ENCODE measurements around the gene TTLL1. TPM values are rescaled to one million over a fixed set of nuclear protein-coding genes. Genes with fewer than 3 reads are reported as not detected.

TTLL1 gene
- polyA plus RNA-seq, 3 donors, result 4.7 to 6.0 (median 5.6) TPM

DNA sequence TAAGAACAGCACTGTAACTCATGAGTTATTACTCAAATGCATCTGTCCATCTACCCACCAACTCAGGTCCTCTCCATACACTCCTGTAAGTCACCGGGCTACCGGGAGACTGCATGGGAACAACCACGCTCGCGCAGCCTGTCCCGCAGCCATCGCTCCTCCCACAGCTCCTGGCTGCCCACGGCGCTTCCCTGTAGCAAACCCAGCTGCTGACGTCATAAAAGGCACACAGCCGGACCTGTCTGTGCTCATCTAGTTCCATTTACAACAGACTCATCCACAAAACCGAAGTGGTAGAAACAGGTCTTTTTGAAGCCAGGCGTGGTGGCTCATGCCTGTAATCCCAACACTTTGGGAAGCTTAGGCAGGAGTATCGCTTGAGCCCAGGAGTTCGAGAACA lies 50.9 kb downstream of the TTLL1 start:
- Histone ChIP-seq H3K9me3 (replicated peaks in 1 of 2; ENCODE audit: control insufficient read depth in 1 of 2, insufficient read depth in 1 of 2, low read length in 2 of 2) (peaks cover 0 to 4% of the 10 kb centered on the region in 2 donors), H3K36me3 (replicated peaks in 1 of 2; ENCODE audit: control insufficient read depth in 1 of 2, insufficient read depth in 2 of 2, low read length in 2 of 2) (no peaks in the 10 kb centered on the region), H3K4me2 (replicated peaks; ENCODE audit: extremely low read depth, low read length, poor library complexity, severe bottlenecking) (no peak overlapping the region), H3K27ac (ENCODE audit: low read depth in 1 of 2, low read length in 2 of 2) (no peak overlapping the region), H3K9ac (ENCODE audit: insufficient read depth, low read length, poor library complexity, severe bottlenecking) (no peak overlapping the region), H3K27me3 (ENCODE audit: control insufficient read depth in 2 of 2, insufficient read depth in 2 of 2, low read length in 2 of 2) (no peaks in the 10 kb centered on the region), H3K4me3 (replicated peaks in 1 of 3; ENCODE audit: low read depth in 2 of 3, low read length in 3 of 3) (no peak overlapping the region), H3K4me1 (ENCODE audit: control insufficient read depth in 1 of 2, insufficient read depth in 2 of 2, low read length in 2 of 2) (no peaks in the 10 kb centered on the region), H3K79me2 (ENCODE audit: insufficient read depth, low read length) (no peaks in the 10 kb centered on the region), H2AFZ (ENCODE audit: insufficient read depth, low read depth, low read length, poor library complexity, severe bottlenecking) (no peak overlapping the region), H4K20me1 (ENCODE audit: insufficient read depth, low read length) (no peaks in the 10 kb centered on the region)
- peaks cover 8% of the 10 kb centered on the region for H3K4me1 Mint-ChIP-seq
- H3K36me3 Mint-ChIP-seq, result peaks cover 0 to 5% of the 10 kb centered on the region in 2 donors
- 92% methylated on average over 14 of the region's 15 CpGs for WGBS (ENCODE audit: insufficient coverage)
- H3K9me3 Mint-ChIP-seq, result peaks cover 0 to 2% (median 0%) of the 10 kb centered on the region in 7 donors
- peaks cover 0 to 8% (median 0%) of the 10 kb centered on the region in 3 donors for H3K27me3 Mint-ChIP-seq (ENCODE audit: low read depth in 3 of 3)
- TF ChIP-seq, protein P1, sequence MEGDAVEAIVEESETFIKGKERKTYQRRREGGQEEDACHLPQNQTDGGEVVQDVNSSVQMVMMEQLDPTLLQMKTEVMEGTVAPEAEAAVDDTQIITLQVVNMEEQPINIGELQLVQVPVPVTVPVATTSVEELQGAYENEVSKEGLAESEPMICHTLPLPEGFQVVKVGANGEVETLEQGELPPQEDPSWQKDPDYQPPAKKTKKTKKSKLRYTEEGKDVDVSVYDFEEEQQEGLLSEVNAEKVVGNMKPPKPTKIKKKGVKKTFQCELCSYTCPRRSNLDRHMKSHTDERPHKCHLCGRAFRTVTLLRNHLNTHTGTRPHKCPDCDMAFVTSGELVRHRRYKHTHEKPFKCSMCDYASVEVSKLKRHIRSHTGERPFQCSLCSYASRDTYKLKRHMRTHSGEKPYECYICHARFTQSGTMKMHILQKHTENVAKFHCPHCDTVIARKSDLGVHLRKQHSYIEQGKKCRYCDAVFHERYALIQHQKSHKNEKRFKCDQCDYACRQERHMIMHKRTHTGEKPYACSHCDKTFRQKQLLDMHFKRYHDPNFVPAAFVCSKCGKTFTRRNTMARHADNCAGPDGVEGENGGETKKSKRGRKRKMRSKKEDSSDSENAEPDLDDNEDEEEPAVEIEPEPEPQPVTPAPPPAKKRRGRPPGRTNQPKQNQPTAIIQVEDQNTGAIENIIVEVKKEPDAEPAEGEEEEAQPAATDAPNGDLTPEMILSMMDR (IDR thresholded peaks at IDR 0.05), result no peak
- intact Hi-C loops (cut with micrococcal nuclease), result no loop called here
- no peak for DNase-seq
- no peak overlapping the region for H3K4me3 Mint-ChIP-seq
- no peak overlapping the region for H3K27ac Mint-ChIP-seq

DNA sequence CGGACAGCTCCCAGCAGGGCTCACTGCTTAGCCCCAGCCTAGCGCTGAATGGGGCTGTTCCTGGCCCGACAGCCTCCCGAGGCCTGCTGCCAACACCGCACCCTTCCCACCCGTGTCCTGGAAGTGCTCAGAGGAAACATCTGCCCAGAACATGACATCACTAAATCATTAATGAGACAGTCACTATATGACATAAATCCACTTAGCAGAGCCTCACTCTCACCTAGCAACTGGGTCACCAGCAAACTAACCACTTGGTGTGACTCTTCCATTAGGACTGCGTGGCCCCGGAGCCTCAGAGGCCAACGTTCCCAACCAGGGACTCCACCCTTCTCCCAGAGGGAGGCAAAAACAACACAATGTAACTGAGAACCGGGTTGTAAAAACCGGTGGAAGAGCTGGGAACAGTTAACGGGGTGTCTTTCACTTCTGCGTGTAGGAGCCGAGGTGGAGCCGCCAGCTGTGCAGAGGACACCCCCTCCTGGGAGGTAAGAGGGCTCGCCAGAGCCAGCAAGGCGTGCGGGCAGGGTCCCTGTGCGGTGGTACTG lies 52.8 kb downstream of the TTLL1 start:
- peaks cover 0 to 2% (median 0%) of the 10 kb centered on the region in 7 donors for H3K9me3 Mint-ChIP-seq
- H3K79me2 ChIP-seq (ENCODE audit: insufficient read depth, low read length), result no peaks in the 10 kb centered on the region

More for the DNA sequence above, 52.8 kb downstream of the TTLL1 start:
- peaks cover 0 to 4% of the 10 kb centered on the region in 2 donors for H3K9me3 ChIP-seq (replicated peaks in 1 of 2; ENCODE audit: control insufficient read depth in 1 of 2, insufficient read depth in 1 of 2, low read length in 2 of 2)
- H3K27me3 Mint-ChIP-seq (ENCODE audit: low read depth in 3 of 3), result peaks cover 0 to 5% (median 0%) of the 10 kb centered on the region in 3 donors
- H3K9ac ChIP-seq (ENCODE audit: insufficient read depth, low read length, poor library complexity, severe bottlenecking), result no peak overlapping the region
- no peak for DNase-seq
- H3K4me1 ChIP-seq (ENCODE audit: control insufficient read depth in 1 of 2, insufficient read depth in 2 of 2, low read length in 2 of 2), result no peaks in the 10 kb centered on the region
- H4K20me1 ChIP-seq (ENCODE audit: insufficient read depth, low read length), result no peaks in the 10 kb centered on the region
- H3K36me3 Mint-ChIP-seq, result no peaks in the 10 kb centered on the region
- H3K36me3 ChIP-seq (replicated peaks in 1 of 2; ENCODE audit: control insufficient read depth in 1 of 2, insufficient read depth in 2 of 2, low read length in 2 of 2), result no peaks in the 10 kb centered on the region
- TF ChIP-seq, protein P1 (IDR thresholded peaks at IDR 0.05), result no peak
- no peak overlapping the region for H3K4me2 ChIP-seq (replicated peaks; ENCODE audit: extremely low read depth, low read length, poor library complexity, severe bottlenecking)
- no peaks in the 10 kb centered on the region for H3K27me3 ChIP-seq (ENCODE audit: control insufficient read depth in 2 of 2, insufficient read depth in 2 of 2, low read length in 2 of 2)
- intact Hi-C loops (cut with micrococcal nuclease), result no loop called here
- 43% methylated on average over 16 of the region's 19 CpGs for WGBS (ENCODE audit: insufficient coverage)
- no peak overlapping the region for H2AFZ ChIP-seq (ENCODE audit: insufficient read depth, low read depth, low read length, poor library complexity, severe bottlenecking)
- no peak overlapping the region for H3K27ac ChIP-seq (ENCODE audit: low read depth in 1 of 2, low read length in 2 of 2)
- H3K27ac Mint-ChIP-seq, result no peak overlapping the region
- H3K4me3 Mint-ChIP-seq, result no peak overlapping the region
- H3K4me1 Mint-ChIP-seq, result peaks cover 8% of the 10 kb centered on the region
- H3K4me3 ChIP-seq (replicated peaks in 1 of 3; ENCODE audit: low read depth in 2 of 3, low read length in 3 of 3), result no peak overlapping the region

Measured in CD14-positive monocyte (primary cell).